NCI-H146 (cell line): Measurements from ENCODE around the gene SGCD.
A peak's percentile ranks its signal among the peaks of the same experiment; 100 is the strongest.

ENCODE experiments used
- DNase-seq: peaks from one replicate; lab custom pipeline; 2025; lab: John Stamatoyannopoulos, UW

Gene SGCD

DNA sequence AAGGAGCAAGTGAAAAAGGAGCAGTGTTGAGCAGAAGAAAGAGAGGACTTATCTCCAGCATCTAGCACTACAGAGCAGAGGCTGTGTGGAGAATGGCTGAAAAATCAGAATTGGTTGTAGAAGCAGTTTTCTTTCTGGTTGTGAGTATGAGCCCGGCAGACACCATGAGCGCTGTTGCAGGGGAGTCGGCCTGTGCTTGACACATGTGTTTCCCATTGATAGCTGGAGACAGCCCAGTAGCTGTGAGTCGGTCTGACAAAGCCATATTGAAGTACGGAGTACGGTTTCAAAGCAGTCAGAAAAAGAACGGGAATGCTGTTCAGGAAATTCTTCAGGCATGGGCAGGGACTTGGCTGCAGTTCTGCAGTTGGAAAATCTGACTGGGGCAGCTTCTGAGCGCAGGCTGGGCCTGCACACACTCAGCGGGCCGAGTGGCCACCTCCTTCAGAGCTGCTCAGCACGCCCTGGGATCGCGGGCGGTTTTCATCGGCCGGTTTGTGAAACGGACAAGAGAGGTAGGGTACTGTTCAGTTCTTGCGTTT is at the start of gene SGCD:
Gene SGCD, plus strand, starts transcription at position 447 of the 542 bp plus-strand sequence.
- no peak for DNase-seq

DNA sequence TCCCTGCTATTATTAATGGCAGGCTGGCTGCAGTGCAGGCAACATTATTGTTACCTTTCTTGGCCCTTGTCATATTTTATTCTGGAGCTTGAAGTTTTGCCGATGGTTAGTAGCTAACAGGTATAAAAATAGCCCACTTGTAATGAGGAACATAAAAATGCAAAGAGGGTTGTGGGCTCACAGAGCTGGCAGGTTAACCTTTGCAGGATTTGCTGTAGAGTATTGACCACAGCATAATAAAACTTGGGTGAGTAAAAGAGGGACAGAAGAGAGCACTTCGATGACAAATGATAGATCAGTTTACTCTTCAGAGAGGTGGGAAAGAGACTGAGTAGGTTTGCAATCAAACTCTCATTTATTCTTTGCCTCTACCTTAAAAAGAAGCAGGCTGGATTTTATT is 49.7 kb upstream of the SGCD start:
- DNase-seq: no peak

DNA sequence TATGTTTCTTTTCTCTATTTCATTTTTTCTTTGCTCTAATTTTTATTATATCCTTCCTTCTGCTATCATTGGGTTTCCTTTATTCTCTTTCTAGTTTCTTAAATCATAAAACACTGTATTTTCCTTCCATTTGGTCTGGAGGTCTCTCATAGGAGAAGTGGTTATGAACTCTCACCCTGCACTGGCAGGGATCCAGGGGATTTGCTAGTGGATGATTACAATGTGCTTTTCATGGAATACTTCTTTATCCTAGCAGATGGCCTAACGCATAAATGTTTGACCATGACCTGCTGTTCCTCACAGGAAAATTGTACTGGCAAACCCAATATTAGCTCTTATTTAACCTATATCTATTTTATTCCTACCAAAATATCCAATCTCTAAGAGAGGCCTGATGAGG is 31.5 kb upstream of the SGCD start:
- DNase-seq: no peak

DNA sequence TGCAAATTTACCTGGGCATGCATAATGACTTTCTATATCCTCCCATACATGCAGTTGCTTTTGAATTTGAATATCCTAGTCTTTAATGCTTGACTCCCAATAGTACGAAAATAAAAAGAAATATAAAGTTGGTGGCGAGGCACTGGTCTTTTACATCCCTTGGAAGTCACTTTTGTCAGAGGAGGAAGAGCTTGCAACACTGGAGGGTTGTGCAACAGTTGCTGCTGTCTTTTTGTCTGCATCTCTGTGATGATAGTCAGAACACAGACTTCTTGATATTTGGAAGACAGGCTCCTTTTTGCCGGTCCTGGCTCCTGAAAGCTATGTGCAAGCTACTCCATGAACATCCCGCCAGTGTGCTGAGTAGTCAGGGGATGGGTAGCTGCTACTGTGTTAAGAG is 16.8 kb upstream of the SGCD start:
- DNase-seq: no peak

DNA sequence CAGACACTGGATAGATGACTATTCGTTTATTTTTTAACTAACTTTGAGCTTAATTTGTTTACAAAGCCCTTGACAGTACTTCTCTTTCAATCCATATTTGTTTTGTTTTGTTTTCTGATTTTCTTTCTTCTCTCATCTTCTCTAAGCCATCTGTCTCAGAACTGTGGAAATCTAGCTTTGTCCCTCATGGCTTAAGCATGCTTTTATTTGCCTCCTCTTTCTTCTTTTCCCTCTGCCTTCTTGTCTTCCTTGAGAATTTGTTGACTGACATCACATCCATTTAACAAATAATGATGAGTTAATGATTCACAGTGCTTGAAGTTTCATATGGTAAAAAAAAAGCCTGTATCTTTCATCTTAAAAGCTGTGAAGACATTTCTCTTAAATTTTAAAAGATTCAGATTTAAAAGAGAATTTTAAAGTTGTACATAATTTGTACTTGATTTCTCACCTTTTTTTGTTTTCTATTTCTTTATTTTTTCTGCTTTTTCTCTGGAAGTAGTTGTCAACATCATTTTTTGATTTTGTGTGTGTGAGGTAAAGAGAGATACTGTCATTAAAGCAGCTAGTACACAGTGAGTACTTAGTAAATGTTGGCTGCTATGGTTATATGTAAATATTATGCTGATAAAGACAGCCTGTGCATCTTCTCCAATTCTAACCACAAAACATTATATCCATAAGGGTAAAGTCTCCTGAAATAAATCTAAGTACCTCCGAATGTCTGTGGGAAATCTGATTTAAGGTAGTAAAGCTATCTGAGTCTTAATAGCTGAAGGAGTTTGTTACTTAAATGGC is 13.9 kb upstream of the SGCD start:
- no peak for DNase-seq

DNA sequence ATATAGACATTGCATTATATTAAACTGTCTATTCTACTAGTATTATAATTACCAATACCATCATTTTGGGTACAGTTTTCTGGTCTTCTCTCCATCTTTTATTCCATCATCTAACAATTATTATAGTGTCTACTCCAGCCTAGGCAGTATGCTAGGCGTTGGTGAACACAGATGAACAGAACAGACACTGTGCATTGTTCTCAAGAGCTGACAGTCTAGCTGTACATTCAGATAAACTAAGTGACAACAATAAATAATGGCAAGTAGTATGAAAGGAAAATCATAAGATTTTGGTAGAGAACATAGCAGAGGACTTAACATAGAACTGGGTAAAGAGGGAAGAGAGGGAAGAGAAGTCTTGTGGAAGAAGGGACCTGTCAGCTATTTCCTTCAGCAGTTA is 12.5 kb upstream of the SGCD start:
- DNase-seq: no peak

DNA sequence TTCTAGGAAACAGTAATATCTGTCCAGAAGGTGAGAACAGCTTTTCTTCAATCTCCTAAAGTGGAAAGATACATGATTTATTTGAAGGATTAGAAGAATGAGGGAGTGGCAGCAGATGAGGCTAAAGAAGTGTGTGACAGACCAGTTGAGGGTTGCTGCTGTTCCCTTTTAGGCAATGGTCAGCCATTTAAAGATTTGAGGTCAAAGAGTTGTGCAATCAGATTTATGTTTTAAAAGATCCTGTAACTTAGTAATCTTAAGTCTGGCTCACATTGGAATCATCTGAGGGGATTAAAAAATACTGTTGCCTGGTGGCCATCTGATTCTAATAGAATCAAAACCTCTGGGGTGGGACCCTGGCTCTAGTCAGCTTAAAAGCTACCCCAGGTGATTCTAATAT is 4.3 kb upstream of the SGCD start:
- no peak for DNase-seq

DNA sequence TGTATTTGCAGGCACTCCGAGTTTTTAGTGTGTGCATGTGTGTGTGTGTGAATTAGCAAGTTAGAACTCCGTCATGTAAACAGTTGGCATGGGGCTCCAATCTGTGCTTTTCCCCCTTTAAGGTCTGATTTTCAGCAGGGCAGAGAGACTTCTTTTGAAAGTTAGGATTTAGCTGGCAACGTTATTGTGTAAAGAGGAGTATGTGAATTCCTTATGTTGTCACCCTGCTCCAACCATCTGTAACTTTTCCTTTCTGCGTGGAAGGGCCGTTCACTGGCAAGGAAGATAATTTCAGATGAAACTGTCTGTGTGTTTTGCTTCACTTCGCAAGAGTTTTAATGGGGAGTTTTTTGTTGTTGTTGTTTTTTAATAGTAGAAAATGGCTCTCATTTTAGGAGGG is 332 bp downstream of the SGCD start:
- DNase-seq: no peak

DNA sequence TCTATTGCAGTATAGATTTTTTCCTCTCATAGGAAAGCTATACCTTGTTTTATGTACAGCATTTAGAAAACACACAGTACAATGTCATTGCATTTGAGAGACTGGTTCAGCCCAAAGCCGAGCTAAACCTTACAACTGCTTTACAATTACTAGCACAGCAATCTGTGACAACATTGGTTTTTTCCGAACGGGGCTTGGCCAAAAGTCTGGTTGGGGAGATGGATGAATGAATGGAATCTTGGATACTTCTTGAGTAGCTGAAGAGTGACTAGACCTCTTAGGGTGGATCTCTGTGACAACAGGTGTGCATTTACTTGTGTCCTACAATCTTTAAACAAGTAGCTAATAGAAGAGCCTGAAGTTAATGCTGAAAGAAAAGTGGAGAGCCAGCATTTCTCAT is 1.2 kb downstream of the SGCD start:
- DNase-seq: no peak

DNA sequence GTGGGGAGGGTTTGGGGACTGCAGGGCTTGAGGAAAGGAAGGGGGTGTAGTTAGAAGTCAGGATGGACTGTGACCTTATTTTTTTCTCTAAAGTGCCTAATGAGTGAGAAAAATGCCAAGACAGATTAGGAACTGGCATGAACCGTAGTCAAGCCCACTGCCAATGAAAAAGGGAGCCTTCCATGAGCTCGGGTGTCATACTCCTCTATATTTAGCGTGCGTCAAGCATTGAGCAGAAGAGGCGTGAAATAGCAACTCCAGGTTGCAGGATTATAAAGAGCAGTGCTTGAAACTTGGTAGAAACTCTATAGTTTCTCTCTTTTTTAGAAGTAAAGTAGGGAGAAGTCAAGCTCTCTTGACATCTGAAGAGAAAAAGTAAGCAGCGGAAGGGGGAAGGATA is 1.8 kb downstream of the SGCD start:
- DNase-seq: no peak

DNA sequence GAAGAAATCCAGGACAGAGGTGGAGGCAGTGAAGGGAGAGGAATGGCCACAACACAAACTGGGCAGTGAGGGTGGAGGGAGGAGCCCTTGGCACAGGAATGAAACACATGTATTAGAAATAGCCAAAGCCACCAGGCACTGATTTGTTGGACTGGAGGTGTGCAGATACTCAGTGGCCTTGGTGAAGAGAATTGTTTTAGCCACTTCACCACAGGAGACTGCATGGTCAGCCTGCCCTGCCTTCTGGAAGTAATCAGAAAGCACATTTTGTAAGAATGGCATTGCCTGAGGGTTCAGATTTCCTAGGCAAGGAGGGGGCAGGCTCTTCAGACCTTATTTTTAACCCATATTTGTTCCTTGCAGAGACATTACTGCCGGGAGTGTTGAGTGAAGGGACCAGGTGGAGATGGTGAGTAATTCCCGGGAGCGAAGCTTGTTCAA is 2.2 kb downstream of the SGCD start:
- DNase-seq: no peak

DNA sequence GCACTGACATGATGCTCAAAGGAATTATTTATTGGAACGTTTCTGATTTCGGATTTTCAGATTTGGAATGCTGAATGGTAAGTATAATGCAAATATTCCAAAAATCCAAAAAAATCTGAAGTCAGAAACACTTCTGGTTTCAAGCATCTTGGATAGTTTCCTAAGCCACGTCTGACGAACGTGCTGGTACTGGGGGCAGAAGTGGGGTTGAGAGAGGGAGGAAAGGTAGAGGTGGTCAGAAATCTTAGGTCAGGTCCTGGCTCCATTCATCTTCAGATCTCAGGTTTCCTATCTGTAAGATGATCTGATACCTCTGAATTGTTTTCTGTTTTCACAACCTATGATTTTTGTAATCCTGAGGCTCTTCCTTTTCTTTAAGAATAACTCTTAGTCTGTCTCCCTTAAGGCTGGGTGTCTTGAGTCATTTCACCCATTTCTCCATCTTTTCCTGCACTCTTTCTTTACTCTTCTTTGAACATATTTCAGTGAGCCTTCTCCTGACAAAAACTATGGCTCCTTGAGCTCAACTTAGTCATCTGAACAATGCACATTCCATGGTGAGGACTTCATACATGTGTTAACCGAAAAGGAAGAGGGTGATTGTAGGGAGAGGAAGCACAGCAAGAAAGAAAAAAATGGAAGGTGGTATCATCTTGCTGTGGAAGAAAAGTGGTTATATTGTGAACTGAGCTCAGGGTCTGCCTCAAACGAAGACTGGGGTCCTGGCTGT is 3.3 kb downstream of the SGCD start:
- no peak for DNase-seq

DNA sequence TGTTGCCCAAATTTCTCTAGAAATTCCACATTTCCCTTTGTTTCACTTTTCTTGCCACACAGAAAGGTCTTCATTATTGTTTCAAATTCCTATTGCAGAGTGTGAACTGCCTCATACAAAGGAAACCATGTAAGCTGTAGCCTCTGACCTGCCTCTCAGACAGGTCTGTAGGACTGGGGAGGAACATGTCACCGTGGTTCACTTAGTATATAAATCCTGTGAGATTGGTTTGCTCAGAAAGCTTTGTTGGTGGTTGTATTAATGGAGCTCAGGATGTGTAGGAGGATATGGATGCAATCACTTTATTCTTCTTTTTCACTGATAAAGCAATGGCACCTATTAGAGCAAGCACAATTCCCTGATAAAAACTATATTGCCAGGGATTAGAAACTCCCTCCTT is 4.2 kb downstream of the SGCD start:
- DNase-seq: no peak

DNA sequence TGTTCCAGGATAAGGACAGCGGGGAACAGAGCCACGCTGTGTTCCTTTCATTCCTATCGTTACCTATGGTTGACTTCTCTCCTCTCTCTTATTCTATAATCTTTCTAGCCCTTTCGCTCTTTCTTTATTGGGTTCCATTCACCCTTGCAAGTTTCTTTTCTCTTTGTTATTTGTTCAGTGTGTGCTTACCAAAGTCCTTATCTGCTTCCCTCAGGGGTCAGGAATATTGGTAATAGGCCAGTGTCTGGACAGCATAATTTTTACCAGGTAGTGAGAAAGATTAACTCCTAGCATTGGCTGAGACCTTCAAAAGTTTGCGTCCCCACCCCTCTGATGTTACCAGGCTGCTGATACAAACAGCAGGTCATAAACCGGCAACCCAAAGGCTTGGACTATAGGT is 4.9 kb downstream of the SGCD start:
- no peak for DNase-seq

DNA sequence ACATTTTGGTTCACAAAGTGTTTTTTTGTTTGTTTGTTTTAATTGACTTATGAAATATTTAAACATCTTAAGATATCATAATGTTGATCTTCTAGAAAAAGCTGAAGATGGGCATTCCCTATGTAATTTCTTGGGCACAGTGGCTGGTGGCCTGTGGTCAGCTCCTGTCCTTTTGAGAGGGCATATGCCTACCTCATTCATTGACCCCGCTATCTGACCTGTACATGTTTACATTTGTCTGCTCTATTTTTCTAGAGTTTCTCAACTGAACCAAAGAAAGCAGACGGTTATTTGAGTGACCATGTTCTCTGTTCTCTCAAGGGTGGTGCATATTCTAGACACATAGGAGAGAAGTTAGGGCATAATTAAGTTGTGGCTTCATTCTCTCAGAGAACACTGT is 5.3 kb downstream of the SGCD start:
- DNase-seq: no peak

DNA sequence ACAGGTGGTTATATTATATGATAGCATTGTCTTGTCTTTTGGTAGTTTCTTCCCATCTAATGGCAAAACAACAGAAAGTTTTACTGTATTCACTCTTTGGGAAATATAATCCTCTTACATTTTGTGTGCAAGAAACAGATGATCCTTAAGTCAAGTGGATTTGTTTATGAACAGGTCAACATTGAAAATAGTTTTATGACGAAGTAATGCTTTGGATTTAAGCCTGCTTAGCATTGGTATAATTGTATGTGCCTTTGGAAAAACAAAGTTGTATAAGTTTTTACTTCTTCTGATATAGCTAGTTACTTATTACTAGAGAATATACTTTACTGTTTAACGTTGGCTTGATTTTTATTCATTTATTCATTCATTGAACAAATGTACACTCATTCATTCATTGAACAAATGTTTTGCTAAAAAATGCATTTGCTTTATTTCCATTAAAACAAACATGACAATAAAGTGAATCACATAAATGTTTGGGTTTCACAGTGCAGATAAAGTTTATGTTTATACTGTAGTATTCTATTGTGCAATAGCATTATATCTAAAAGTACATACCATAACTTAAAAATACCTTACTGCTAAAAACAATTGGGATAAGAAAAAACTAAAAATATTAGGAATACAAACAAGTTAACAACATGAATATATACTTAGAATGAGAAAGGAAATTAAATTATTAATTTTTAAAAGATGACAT is 12.3 kb downstream of the SGCD start:
- DNase-seq: no peak

DNA sequence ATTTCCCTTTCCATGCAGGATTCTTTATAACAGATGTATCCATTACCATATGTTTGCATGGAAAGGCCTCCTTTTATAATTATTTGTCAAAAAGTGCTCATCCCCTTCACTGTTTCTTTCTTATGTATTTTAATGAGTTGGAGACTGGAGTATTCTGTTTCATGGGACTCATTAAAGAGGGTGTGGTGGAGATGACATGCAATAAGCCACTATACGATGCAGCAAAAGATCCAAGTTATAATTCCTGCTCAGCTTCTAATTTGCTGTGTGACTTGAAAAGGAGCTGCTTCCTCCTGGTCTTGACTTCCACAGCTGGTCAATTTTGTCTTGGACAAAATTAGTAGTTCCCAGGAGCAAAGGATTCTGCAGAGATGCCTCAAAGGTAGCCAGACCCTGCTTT is 13.9 kb downstream of the SGCD start:
- no peak for DNase-seq

DNA sequence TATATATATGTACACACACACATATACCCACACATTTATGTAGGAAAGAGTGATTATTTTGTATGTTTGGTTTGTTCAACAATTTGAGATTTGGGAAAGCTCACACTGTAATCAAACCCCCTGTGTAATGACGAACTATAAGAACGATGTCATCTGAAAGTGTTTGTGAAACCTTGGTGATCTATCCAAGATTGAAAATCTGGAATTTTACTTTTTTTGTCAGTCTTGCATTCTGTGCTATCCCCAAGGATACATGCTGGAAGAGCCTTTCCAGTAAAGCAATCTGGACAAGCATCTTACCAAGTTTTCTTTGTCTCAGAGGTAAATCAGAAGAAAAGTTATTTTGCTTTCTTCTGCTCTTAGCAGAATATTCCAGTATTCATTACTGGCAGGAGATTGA is 23.3 kb downstream of the SGCD start:
- DNase-seq: no peak

DNA sequence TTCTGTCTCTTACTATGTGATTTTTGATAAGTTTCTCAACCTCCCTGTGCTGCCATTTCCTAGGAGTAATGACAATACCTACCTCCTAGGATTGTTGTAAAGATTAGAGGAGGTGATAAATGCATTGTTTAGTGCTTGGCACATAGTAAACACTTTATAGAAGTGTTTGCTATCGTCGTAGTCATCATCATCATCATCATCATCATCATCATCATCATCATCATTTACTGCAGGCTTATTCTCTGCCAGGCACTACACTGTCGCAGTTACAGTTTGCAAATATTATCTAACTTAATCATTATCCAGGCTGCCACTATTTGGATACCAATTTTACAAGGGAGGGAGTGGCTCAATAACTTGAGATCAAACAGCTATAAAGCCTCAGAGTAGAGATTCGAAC is 24.5 kb downstream of the SGCD start:
- no peak for DNase-seq

DNA sequence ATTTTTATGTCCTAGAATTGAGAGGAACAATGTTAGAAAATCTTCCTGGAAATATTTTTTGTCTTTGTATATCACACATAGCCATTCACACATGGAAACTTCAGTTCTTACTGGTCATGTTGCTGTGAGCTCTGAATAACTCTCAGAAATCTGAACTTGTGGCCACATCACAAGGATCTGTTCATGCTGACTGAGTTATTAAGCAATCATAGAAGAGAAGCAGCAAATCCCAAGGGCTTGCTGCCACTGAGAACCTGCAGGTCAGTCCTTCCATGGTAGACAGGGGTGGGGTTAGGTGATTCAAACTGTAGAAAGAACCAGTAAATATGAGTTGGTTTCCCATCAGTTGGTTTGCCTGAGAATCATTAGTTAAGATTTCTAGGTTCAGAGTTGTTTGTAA is 27.6 kb downstream of the SGCD start:
- DNase-seq: no peak

DNA sequence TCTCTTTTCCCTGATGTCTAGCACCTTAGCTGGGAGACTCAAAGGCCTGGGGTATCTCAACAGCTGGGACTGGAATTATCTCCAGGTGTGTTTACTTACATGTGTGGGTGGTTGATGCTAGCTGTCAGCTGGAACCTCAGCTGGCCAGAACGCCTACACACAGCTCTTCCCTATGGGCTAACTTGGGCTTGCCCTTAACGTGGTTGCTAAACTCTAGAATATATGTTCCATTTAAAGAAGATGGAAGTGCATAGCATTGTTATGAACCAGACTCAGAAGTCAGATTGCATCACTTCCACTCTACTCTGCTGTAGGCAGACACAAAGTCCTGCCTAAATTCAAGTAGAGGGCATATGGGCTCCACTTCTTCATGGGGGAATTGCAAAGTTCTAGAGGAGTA is 29.3 kb downstream of the SGCD start:
- peak; percentile 13 for DNase-seq

DNA sequence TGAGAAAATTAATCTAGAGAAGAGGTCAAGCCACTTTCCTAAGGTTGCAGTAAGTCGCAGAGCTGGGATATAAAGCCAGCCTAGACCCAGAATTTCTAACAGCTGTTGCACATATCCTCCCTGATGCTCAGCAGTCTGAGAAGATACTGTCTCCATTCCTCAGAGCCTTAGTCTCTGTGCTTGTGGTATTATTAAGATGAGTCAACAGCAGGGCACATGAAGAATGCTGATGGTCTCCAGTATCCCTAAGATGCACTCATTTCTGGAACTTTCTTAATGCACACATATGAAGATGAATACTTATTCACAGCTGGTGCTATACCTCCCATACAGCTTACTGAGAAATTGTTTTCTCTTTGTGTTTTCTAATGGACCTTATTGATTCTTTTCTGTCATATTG is 32.5 kb downstream of the SGCD start:
- DNase-seq: no peak
